H1 (cell line): ENCODE data around the gene HEBP1. TPM values are rescaled to one million over a fixed set of nuclear protein-coding genes. Genes with fewer than 3 reads are reported as not detected.

Source experiments
- CTCF ChIA-PET: fragments of 300-600 bp; sonication (Branson Sonifier 250); formaldehyde crosslinking; loops from one replicate; lab custom pipeline; 2021; ENCODE audit not compliant: partially characterized antibody; lab: Charles Lee
- POLR2A ChIA-PET: fragments of 300-600 bp; sonication (Branson Sonifier 250); formaldehyde crosslinking; loops from one replicate; lab custom pipeline; 2021; ENCODE audit warnings: inconsistent platforms; ENCODE audit not compliant: partially characterized antibody; lab: Charles Lee
- DNase-seq, 2 experiments: peaks; one replicate each; pipeline versions ENCODE4 v3.0.0 to v3.0.0-alpha.2; 2010 to 2022; ENCODE audit warnings: low spot score in 2 of 2, low read depth in 1 of 2, mixed read lengths in 1 of 2
- FAIRE-seq: peaks from 2 replicates; lab custom pipeline; 2011; peaks lifted over from hg19 to GRCh38; lab: Jason Lieb, UNC
- H2AFZ ChIP-seq: 2 replicates; pipeline ENCODE4 v1.8.1; 2012; ENCODE audit warnings: low read length, inconsistent platforms
- H2AK5ac ChIP-seq: 2 replicates; pipeline ENCODE4 v1.6.1; 2013; ENCODE audit warnings: low read depth, low read length
- H2BK120ac ChIP-seq: replicated peaks from 2 replicates; pipeline ENCODE3; 2013; ENCODE audit warnings: low read depth, low read length, inconsistent platforms
- H2BK12ac ChIP-seq: 2 replicates; pipeline ENCODE4 v1.6.1; 2013; ENCODE audit warnings: low read depth, low read length
- H2BK15ac ChIP-seq: 2 replicates; pipeline ENCODE4 v1.6.1; 2013; ENCODE audit warnings: low read length
- H2BK20ac ChIP-seq: 2 replicates; pipeline ENCODE4 v1.6.1; 2013; ENCODE audit warnings: low read length
- H2BK5ac ChIP-seq: 2 replicates; pipeline ENCODE4 v1.6.1; 2013; ENCODE audit warnings: low read depth, low read length
- H3K14ac ChIP-seq: 2 replicates; pipeline ENCODE4 v1.6.1; 2013; ENCODE audit warnings: inconsistent platforms; ENCODE audit not compliant: insufficient read length
- H3K18ac ChIP-seq: 2 replicates; pipeline ENCODE4 v1.6.1; 2013; ENCODE audit warnings: low read length; ENCODE audit errors: extremely low read depth
- H3K23ac ChIP-seq: 2 replicates; pipeline ENCODE4 v1.6.1; 2013; ENCODE audit warnings: inconsistent platforms; ENCODE audit not compliant: insufficient read length
- H3K23me2 ChIP-seq: 2 replicates; pipeline ENCODE4 v1.6.1; 2013; ENCODE audit warnings: low read depth, low read length
- H3K27ac ChIP-seq: 2 replicates; pipeline ENCODE4 v1.6.1; 2011; ENCODE audit warnings: low read depth, low read length, inconsistent platforms
- H3K27me3 ChIP-seq, 4 experiments: replicated peaks in 1 of 4; 1 replicate in 1 of 4; 2 replicates in 3 of 4; pipeline versions ENCODE4 v1.6.1 to v1.8.1; 2011 to 2013; ENCODE audit warnings: low read length in 3 of 4, mild to moderate bottlenecking in 3 of 4, inconsistent platforms in 2 of 4, mixed read lengths in 2 of 4, moderate library complexity in 1 of 4; ENCODE audit not compliant: control insufficient read depth in 3 of 4, insufficient read depth in 3 of 4; ENCODE audit errors: extremely low read depth in 1 of 4
- H3K36me3 ChIP-seq, 4 experiments: 2 replicates each; pipeline versions ENCODE4 v1.6.1 to v1.8.1; 2011 to 2013; ENCODE audit warnings: mild to moderate bottlenecking in 4 of 4, low read length in 3 of 4, moderate library complexity in 2 of 4, control low read depth in 1 of 4, inconsistent platforms in 1 of 4; ENCODE audit not compliant: insufficient read depth in 4 of 4, control insufficient read depth in 2 of 4
- H3K4ac ChIP-seq: replicated peaks from 2 replicates; pipeline ENCODE3; 2013; ENCODE audit warnings: low read length, low read depth, mixed read lengths, inconsistent platforms; ENCODE audit not compliant: insufficient read length
- H3K4me1 ChIP-seq, 4 experiments: replicated peaks in 1 of 4; 1 replicate in 1 of 4; 2 replicates in 3 of 4; pipeline versions ENCODE4 v1.6.1 to v1.8.1; 2011 to 2013; ENCODE audit warnings: low read length in 3 of 4, inconsistent platforms in 2 of 4, mixed read lengths in 1 of 4; ENCODE audit not compliant: insufficient read depth in 4 of 4, control insufficient read depth in 3 of 4
- H3K4me2 ChIP-seq, 2 experiments: 2 replicates each; pipeline versions ENCODE4 v1.6.1 to v1.8.1; 2011 to 2013; ENCODE audit warnings: low read depth in 2 of 2, low read length in 2 of 2, control low read depth in 1 of 2, inconsistent platforms in 1 of 2, mild to moderate bottlenecking in 1 of 2; ENCODE audit not compliant: insufficient read depth in 1 of 2
- H3K4me3 ChIP-seq, 4 experiments: fragments of 200-600, 300-600 bp in 1 of 4; sonication (generic), shearing (Covaris generic), sonication (Bioruptor Twin) in 1 of 4; 2 replicates each; pipeline versions ENCODE4 v1.5.1 to v1.8.1; 2011 to 2016; ENCODE audit warnings: low read length in 4 of 4, low read depth in 3 of 4, control low read depth in 2 of 4, inconsistent platforms in 2 of 4, mild to moderate bottlenecking in 2 of 4, mixed read lengths in 1 of 4, moderate library complexity in 1 of 4; ENCODE audit not compliant: insufficient read depth in 2 of 4; ENCODE audit errors: extremely low read depth in 1 of 4
- H3K56ac ChIP-seq: replicated peaks from 2 replicates; pipeline ENCODE3; 2013; ENCODE audit warnings: low read depth, mild to moderate bottlenecking, mixed read lengths, low read length, inconsistent platforms; ENCODE audit not compliant: insufficient read length
- H3K79me1 ChIP-seq: 2 replicates; pipeline ENCODE4 v1.6.1; 2013; ENCODE audit warnings: low read depth, low read length, control low read depth
- H3K79me2 ChIP-seq, 2 experiments: 2 replicates each; pipeline versions ENCODE4 v1.6.1 to v1.8.1; 2012 to 2013; ENCODE audit warnings: low read length in 2 of 2, mild to moderate bottlenecking in 2 of 2, inconsistent platforms in 1 of 2; ENCODE audit not compliant: insufficient read depth in 2 of 2, control insufficient read depth in 1 of 2
- H3K9ac ChIP-seq, 4 experiments: replicated peaks in 1 of 4; 1 replicate in 1 of 4; 2 replicates in 3 of 4; pipeline versions ENCODE4 v1.6.1 to v1.8.1; 2011 to 2013; ENCODE audit warnings: low read depth in 3 of 4, low read length in 3 of 4, control low read depth in 2 of 4, mild to moderate bottlenecking in 2 of 4, moderate library complexity in 2 of 4, inconsistent platforms in 1 of 4; ENCODE audit errors: extremely low read depth in 1 of 4
- H3K9me3 ChIP-seq, 2 experiments: 2 replicates each; pipeline versions ENCODE4 v1.6.1 to v1.8.1; 2012 to 2013; ENCODE audit warnings: mild to moderate bottlenecking in 2 of 2, moderate library complexity in 2 of 2, control low read depth in 1 of 2, inconsistent platforms in 1 of 2, low read depth in 1 of 2, low read length in 1 of 2, mixed read lengths in 1 of 2; ENCODE audit not compliant: insufficient read depth in 2 of 2
- H4K20me1 ChIP-seq, 2 experiments: replicated peaks in 1 of 2; 2 replicates each; pipeline versions ENCODE3 to v1.8.1; 2011 to 2013; ENCODE audit warnings: inconsistent platforms in 2 of 2, low read length in 2 of 2, mild to moderate bottlenecking in 1 of 2; ENCODE audit not compliant: insufficient read depth in 2 of 2, control insufficient read depth in 1 of 2
- H4K5ac ChIP-seq: 2 replicates; pipeline ENCODE4 v1.6.1; 2013; ENCODE audit warnings: low read length, low read depth, mixed read lengths, inconsistent platforms; ENCODE audit not compliant: insufficient read length
- H4K8ac ChIP-seq: 2 replicates; pipeline ENCODE4 v1.8.0; 2013; ENCODE audit warnings: mild to moderate bottlenecking, moderate library complexity, low read length, inconsistent platforms; ENCODE audit not compliant: insufficient read depth; ENCODE audit errors: extremely low read depth
- H4K91ac ChIP-seq: replicated peaks from 2 replicates; pipeline ENCODE3; 2013; ENCODE audit warnings: low read length, mixed read lengths, inconsistent platforms; ENCODE audit not compliant: insufficient read length
- BRCA1 ChIP-seq: IDR thresholded peaks from 2 replicates; pipeline ENCODE4 v1.6.1; 2012; ENCODE audit warnings: low read depth, low read length, improper control_type of control experiment
- NANOG ChIP-seq: IDR thresholded peaks from 2 replicates; pipeline ENCODE4 v1.6.1; 2011; ENCODE audit warnings: low read length, low read depth, mild to moderate bottlenecking, inconsistent platforms; ENCODE audit not compliant: insufficient read depth, poor library complexity, severe bottlenecking
- POU5F1 ChIP-seq: IDR thresholded peaks from 2 replicates; pipeline ENCODE4 v1.6.1; 2011; ENCODE audit warnings: low read depth, mild to moderate bottlenecking, low read length, moderate library complexity
- WGBS, 2 experiments: shearing (Covaris generic) in 1 of 2; methylation state at CpG; one replicate each; pipeline versions ENCODE4 v1.1.6 to v1.1.7; 2013 to 2015; ENCODE audit warnings: low lambda C conversion rate in 2 of 2, mixed read lengths in 2 of 2, inconsistent platforms in 1 of 2, low coverage in 1 of 2, missing lambda C conversion rate in 1 of 2; ENCODE audit not compliant: insufficient replicate concordance in 2 of 2, insufficient coverage in 1 of 2, insufficient read length in 1 of 2; ENCODE audit errors: extremely low coverage in 1 of 2, missing lambda C conversion rate in 1 of 2; 5-methylcytosine and 5-hydroxymethylcytosine counted together
- polyA plus RNA-seq, 7 experiments: library from polyadenylated mRNA; depleted of rRNA in 3 of 7; stranded (reverse) in 5 of 7; unstranded in 2 of 7; fragments of >200 nt in 5 of 7; fragments of 200-250 nt in 2 of 7; gene quantifications; 1 replicate in 5 of 7; 2 replicates in 1 of 7; 4 replicates in 1 of 7; pipeline versions ENCODE4 v1.2.1 to v1.2.3, GENCODE V29; 2011 to 2013; ENCODE audit warnings: missing spikeins in 2 of 7, mixed read lengths in 2 of 7
- total RNA-seq: library from RNA; stranded (reverse); fragmentation: NEBNext Ultra II Directional; extraction: Animal tissue kit (Norgen Biotek cat#: 25700); gene quantifications from 2 replicates; pipeline ENCODE4 v1.2.1, GENCODE V29; 2021

Gene HEBP1
- total and polyA plus RNA-seq, 2 of the 8 experiments (the other 6 are each of a cell fraction or from before 2014, with no cell fraction given), result 30.8 to 56.1 TPM

DNA sequence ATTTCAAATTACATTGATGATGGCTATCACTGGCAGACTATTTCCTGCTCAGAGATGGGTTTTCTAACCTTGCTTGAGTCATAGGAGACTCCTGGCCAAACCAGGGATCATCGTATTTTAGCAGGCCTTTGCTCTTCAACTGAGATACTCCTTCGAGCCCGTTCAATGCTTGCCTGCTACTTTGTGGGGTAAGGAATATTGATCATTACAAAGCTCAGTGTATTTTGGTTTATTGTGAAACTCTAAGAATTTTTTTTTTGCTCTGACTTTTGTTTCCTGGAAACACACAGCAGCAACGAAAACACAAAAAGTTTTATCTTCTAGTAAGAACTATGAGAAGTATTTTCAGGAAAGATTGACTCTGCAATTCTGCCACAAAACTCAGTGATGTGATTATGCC, 52.2 kb downstream of the HEBP1 start:
- Histone ChIP-seq H2BK120ac (no peak overlapping the region), H3K79me2 (no peaks in the 10 kb centered on the region), H3K23ac (no peak overlapping the region), H3K4me3 (no peak overlapping the region), H3K27ac (no peak overlapping the region), H3K9ac (no peak overlapping the region), H3K56ac (no peak overlapping the region), H3K23me2 (no peaks in the 10 kb centered on the region), H2AK5ac (no peak overlapping the region), H2BK20ac (no peak overlapping the region), H4K91ac (no peak overlapping the region), H2BK12ac (no peak overlapping the region), H3K4ac (no peak overlapping the region), H3K9me3 (no peaks in the 10 kb centered on the region), H4K8ac (no peak overlapping the region), H3K18ac (no peak overlapping the region), H3K36me3 (no peaks in the 10 kb centered on the region), H3K14ac (no peak overlapping the region), H2BK5ac (no peak overlapping the region), H4K5ac (no peak overlapping the region), H3K79me1 (no peaks in the 10 kb centered on the region), H2AFZ (no peak overlapping the region), H3K27me3 (no peaks in the 10 kb centered on the region), H4K20me1 (no peaks in the 10 kb centered on the region), H3K4me1 (no peaks in the 10 kb centered on the region), H3K4me2 (no peak overlapping the region), H2BK15ac (no peak overlapping the region)
- ChIA-PET POLR2A (no interaction called here), CTCF (interaction anchor here (1.4 to 1.6 kb wide), 2 partner anchors 36 to 39 kb away, joined by 3 to 6 read pairs; no protein-coding TSS in a partner anchor)
- no peak for FAIRE-seq
- no peak for DNase-seq
- 90% methylated on average over 4 of the region's 4 CpGs; no CpG with 5 or more reads in 1 of the 2 experiments for WGBS, 2 experiments
- no peak for TF ChIP-seq NANOG
- no peak for TF ChIP-seq BRCA1
- no peak for TF ChIP-seq POU5F1
